H1 (cell line): ENCODE measurements around the gene IL10. TPM values are rescaled to one million over a fixed set of nuclear protein-coding genes. Genes with fewer than 3 reads are reported as not detected.

Experiments used
- CTCF ChIA-PET: fragments of 300-600 bp; sonication (Branson Sonifier 250); formaldehyde crosslinking; loops from one replicate; lab custom pipeline; 2021; ENCODE audit not compliant: partially characterized antibody; lab: Charles Lee
- POLR2A ChIA-PET: fragments of 300-600 bp; sonication (Branson Sonifier 250); formaldehyde crosslinking; loops from one replicate; lab custom pipeline; 2021; ENCODE audit warnings: inconsistent platforms; ENCODE audit not compliant: partially characterized antibody; lab: Charles Lee
- DNase-seq, 2 experiments: peaks; one replicate each; pipeline versions ENCODE4 v3.0.0 to v3.0.0-alpha.2; 2010 to 2022; ENCODE audit warnings: low spot score in 2 of 2, low read depth in 1 of 2, mixed read lengths in 1 of 2
- FAIRE-seq: peaks from 2 replicates; lab custom pipeline; 2011; peaks lifted over from hg19 to GRCh38; lab: Jason Lieb, UNC
- H2AFZ ChIP-seq: 2 replicates; pipeline ENCODE4 v1.8.1; 2012; ENCODE audit warnings: low read length, inconsistent platforms
- H2AK5ac ChIP-seq: 2 replicates; pipeline ENCODE4 v1.6.1; 2013; ENCODE audit warnings: low read depth, low read length
- H2BK120ac ChIP-seq: replicated peaks from 2 replicates; pipeline ENCODE3; 2013; ENCODE audit warnings: low read depth, low read length, inconsistent platforms
- H2BK12ac ChIP-seq: 2 replicates; pipeline ENCODE4 v1.6.1; 2013; ENCODE audit warnings: low read depth, low read length
- H2BK15ac ChIP-seq: 2 replicates; pipeline ENCODE4 v1.6.1; 2013; ENCODE audit warnings: low read length
- H2BK20ac ChIP-seq: 2 replicates; pipeline ENCODE4 v1.6.1; 2013; ENCODE audit warnings: low read length
- H2BK5ac ChIP-seq: 2 replicates; pipeline ENCODE4 v1.6.1; 2013; ENCODE audit warnings: low read depth, low read length
- H3K14ac ChIP-seq: 2 replicates; pipeline ENCODE4 v1.6.1; 2013; ENCODE audit warnings: inconsistent platforms; ENCODE audit not compliant: insufficient read length
- H3K18ac ChIP-seq: 2 replicates; pipeline ENCODE4 v1.6.1; 2013; ENCODE audit warnings: low read length; ENCODE audit errors: extremely low read depth
- H3K23ac ChIP-seq: 2 replicates; pipeline ENCODE4 v1.6.1; 2013; ENCODE audit warnings: inconsistent platforms; ENCODE audit not compliant: insufficient read length
- H3K23me2 ChIP-seq: 2 replicates; pipeline ENCODE4 v1.6.1; 2013; ENCODE audit warnings: low read depth, low read length
- H3K27ac ChIP-seq: 2 replicates; pipeline ENCODE4 v1.6.1; 2011; ENCODE audit warnings: low read depth, low read length, inconsistent platforms
- H3K27me3 ChIP-seq, 4 experiments: replicated peaks in 1 of 4; 1 replicate in 1 of 4; 2 replicates in 3 of 4; pipeline versions ENCODE4 v1.6.1 to v1.8.1; 2011 to 2013; ENCODE audit warnings: low read length in 3 of 4, mild to moderate bottlenecking in 3 of 4, inconsistent platforms in 2 of 4, mixed read lengths in 2 of 4, moderate library complexity in 1 of 4; ENCODE audit not compliant: control insufficient read depth in 3 of 4, insufficient read depth in 3 of 4; ENCODE audit errors: extremely low read depth in 1 of 4
- H3K36me3 ChIP-seq, 4 experiments: 2 replicates each; pipeline versions ENCODE4 v1.6.1 to v1.8.1; 2011 to 2013; ENCODE audit warnings: mild to moderate bottlenecking in 4 of 4, low read length in 3 of 4, moderate library complexity in 2 of 4, control low read depth in 1 of 4, inconsistent platforms in 1 of 4; ENCODE audit not compliant: insufficient read depth in 4 of 4, control insufficient read depth in 2 of 4
- H3K4ac ChIP-seq: replicated peaks from 2 replicates; pipeline ENCODE3; 2013; ENCODE audit warnings: low read length, low read depth, mixed read lengths, inconsistent platforms; ENCODE audit not compliant: insufficient read length
- H3K4me1 ChIP-seq, 4 experiments: replicated peaks in 1 of 4; 1 replicate in 1 of 4; 2 replicates in 3 of 4; pipeline versions ENCODE4 v1.6.1 to v1.8.1; 2011 to 2013; ENCODE audit warnings: low read length in 3 of 4, inconsistent platforms in 2 of 4, mixed read lengths in 1 of 4; ENCODE audit not compliant: insufficient read depth in 4 of 4, control insufficient read depth in 3 of 4
- H3K4me2 ChIP-seq, 2 experiments: 2 replicates each; pipeline versions ENCODE4 v1.6.1 to v1.8.1; 2011 to 2013; ENCODE audit warnings: low read depth in 2 of 2, low read length in 2 of 2, control low read depth in 1 of 2, inconsistent platforms in 1 of 2, mild to moderate bottlenecking in 1 of 2; ENCODE audit not compliant: insufficient read depth in 1 of 2
- H3K4me3 ChIP-seq, 4 experiments: fragments of 200-600, 300-600 bp in 1 of 4; sonication (generic), shearing (Covaris generic), sonication (Bioruptor Twin) in 1 of 4; 2 replicates each; pipeline versions ENCODE4 v1.5.1 to v1.8.1; 2011 to 2016; ENCODE audit warnings: low read length in 4 of 4, low read depth in 3 of 4, control low read depth in 2 of 4, inconsistent platforms in 2 of 4, mild to moderate bottlenecking in 2 of 4, mixed read lengths in 1 of 4, moderate library complexity in 1 of 4; ENCODE audit not compliant: insufficient read depth in 2 of 4; ENCODE audit errors: extremely low read depth in 1 of 4
- H3K56ac ChIP-seq: replicated peaks from 2 replicates; pipeline ENCODE3; 2013; ENCODE audit warnings: low read depth, mild to moderate bottlenecking, mixed read lengths, low read length, inconsistent platforms; ENCODE audit not compliant: insufficient read length
- H3K79me1 ChIP-seq: 2 replicates; pipeline ENCODE4 v1.6.1; 2013; ENCODE audit warnings: low read depth, low read length, control low read depth
- H3K79me2 ChIP-seq, 2 experiments: 2 replicates each; pipeline versions ENCODE4 v1.6.1 to v1.8.1; 2012 to 2013; ENCODE audit warnings: low read length in 2 of 2, mild to moderate bottlenecking in 2 of 2, inconsistent platforms in 1 of 2; ENCODE audit not compliant: insufficient read depth in 2 of 2, control insufficient read depth in 1 of 2
- H3K9ac ChIP-seq, 4 experiments: replicated peaks in 1 of 4; 1 replicate in 1 of 4; 2 replicates in 3 of 4; pipeline versions ENCODE4 v1.6.1 to v1.8.1; 2011 to 2013; ENCODE audit warnings: low read depth in 3 of 4, low read length in 3 of 4, control low read depth in 2 of 4, mild to moderate bottlenecking in 2 of 4, moderate library complexity in 2 of 4, inconsistent platforms in 1 of 4; ENCODE audit errors: extremely low read depth in 1 of 4
- H3K9me3 ChIP-seq, 2 experiments: 2 replicates each; pipeline versions ENCODE4 v1.6.1 to v1.8.1; 2012 to 2013; ENCODE audit warnings: mild to moderate bottlenecking in 2 of 2, moderate library complexity in 2 of 2, control low read depth in 1 of 2, inconsistent platforms in 1 of 2, low read depth in 1 of 2, low read length in 1 of 2, mixed read lengths in 1 of 2; ENCODE audit not compliant: insufficient read depth in 2 of 2
- H4K20me1 ChIP-seq, 2 experiments: replicated peaks in 1 of 2; 2 replicates each; pipeline versions ENCODE3 to v1.8.1; 2011 to 2013; ENCODE audit warnings: inconsistent platforms in 2 of 2, low read length in 2 of 2, mild to moderate bottlenecking in 1 of 2; ENCODE audit not compliant: insufficient read depth in 2 of 2, control insufficient read depth in 1 of 2
- H4K5ac ChIP-seq: 2 replicates; pipeline ENCODE4 v1.6.1; 2013; ENCODE audit warnings: low read length, low read depth, mixed read lengths, inconsistent platforms; ENCODE audit not compliant: insufficient read length
- H4K8ac ChIP-seq: 2 replicates; pipeline ENCODE4 v1.8.0; 2013; ENCODE audit warnings: mild to moderate bottlenecking, moderate library complexity, low read length, inconsistent platforms; ENCODE audit not compliant: insufficient read depth; ENCODE audit errors: extremely low read depth
- H4K91ac ChIP-seq: replicated peaks from 2 replicates; pipeline ENCODE3; 2013; ENCODE audit warnings: low read length, mixed read lengths, inconsistent platforms; ENCODE audit not compliant: insufficient read length
- KDM1A ChIP-seq: fragments of 200-600, 300-600 bp; sonication (generic); IDR thresholded peaks from 2 replicates; pipeline ENCODE4 v1.7.1; 2016; ENCODE audit warnings: mild to moderate bottlenecking, low read length, borderline replicate concordance
- MAFK ChIP-seq: IDR thresholded peaks from 2 replicates; pipeline ENCODE4 v1.6.1; 2012; ENCODE audit warnings: low read depth, mild to moderate bottlenecking, improper control_type of control experiment, low read length
- PHF8 ChIP-seq: fragments of 200-600 bp; sonication (generic); conservative IDR thresholded peaks from 2 replicates; pipeline ENCODE4 v1.7.1; 2012; ENCODE audit warnings: low read depth, mild to moderate bottlenecking, inconsistent platforms, low read length, moderate library complexity
- POLR2A ChIP-seq, 2 experiments: IDR thresholded peaks; 1 replicate in 1 of 2; 2 replicates in 1 of 2; pipeline ENCODE4 v1.6.1; 2011; ENCODE audit warnings: low read depth in 2 of 2, low read length in 2 of 2, mild to moderate bottlenecking in 2 of 2; ENCODE audit errors: control extremely low read depth in 1 of 2
- RBBP5 ChIP-seq: IDR thresholded peaks from 2 replicates; pipeline ENCODE4 v1.7.1; 2012; ENCODE audit warnings: low read depth, mild to moderate bottlenecking, inconsistent platforms, low read length, moderate library complexity, borderline replicate concordance
- SIN3A ChIP-seq, 2 experiments: IDR thresholded peaks in 1 of 2; conservative IDR thresholded peaks in 1 of 2; 2 replicates each; pipeline ENCODE4 v1.6.1; 2011 to 2012; ENCODE audit warnings: low read length in 2 of 2, improper control_type of control experiment in 1 of 2, low read depth in 1 of 2, mild to moderate bottlenecking in 1 of 2
- SP1 ChIP-seq: IDR thresholded peaks from 2 replicates; pipeline ENCODE4 v1.6.1; 2011; ENCODE audit warnings: low read depth, low read length
- SP2 ChIP-seq: IDR thresholded peaks from 2 replicates; pipeline ENCODE4 v1.6.1; 2012; ENCODE audit warnings: mild to moderate bottlenecking, low read length, inconsistent platforms
- WGBS, 2 experiments: shearing (Covaris generic) in 1 of 2; methylation state at CpG; one replicate each; pipeline versions ENCODE4 v1.1.6 to v1.1.7; 2013 to 2015; ENCODE audit warnings: low lambda C conversion rate in 2 of 2, mixed read lengths in 2 of 2, inconsistent platforms in 1 of 2, low coverage in 1 of 2, missing lambda C conversion rate in 1 of 2; ENCODE audit not compliant: insufficient replicate concordance in 2 of 2, insufficient coverage in 1 of 2, insufficient read length in 1 of 2; ENCODE audit errors: extremely low coverage in 1 of 2, missing lambda C conversion rate in 1 of 2; 5-methylcytosine and 5-hydroxymethylcytosine counted together
- polyA plus RNA-seq, 7 experiments: library from polyadenylated mRNA; depleted of rRNA in 3 of 7; stranded (reverse) in 5 of 7; unstranded in 2 of 7; fragments of >200 nt in 5 of 7; fragments of 200-250 nt in 2 of 7; gene quantifications; 1 replicate in 5 of 7; 2 replicates in 1 of 7; 4 replicates in 1 of 7; pipeline versions ENCODE4 v1.2.1 to v1.2.3, GENCODE V29; 2011 to 2013; ENCODE audit warnings: missing spikeins in 2 of 7, mixed read lengths in 2 of 7
- total RNA-seq: library from RNA; stranded (reverse); fragmentation: NEBNext Ultra II Directional; extraction: Animal tissue kit (Norgen Biotek cat#: 25700); gene quantifications from 2 replicates; pipeline ENCODE4 v1.2.1, GENCODE V29; 2021

The IL10 gene
- total and polyA plus RNA-seq, 2 of the 8 experiments (the other 6 are each of a cell fraction or from before 2014, with no cell fraction given): not detected

- H2BK20ac ChIP-seq: no peak overlapping the region
- H3K18ac ChIP-seq: no peak overlapping the region
- peaks cover 3% of the 10 kb centered on the region; the same call in 1 of the 2 replicates for H3K79me1 ChIP-seq
- H3K23me2 ChIP-seq: no peaks in the 10 kb centered on the region
- no peak overlapping the region for H4K91ac ChIP-seq
- no peak overlapping the region for H2AFZ ChIP-seq
- no peaks in the 10 kb centered on the region for H3K9me3 ChIP-seq
- H4K5ac ChIP-seq: no peak overlapping the region
- H3K14ac ChIP-seq: no peak overlapping the region
- no peak overlapping the region for H3K4me3 ChIP-seq
- 86% methylated on average over 8 of the region's 8 CpGs; no CpG with 5 or more reads in 1 of the 2 experiments for WGBS, 2 experiments
- FAIRE-seq (no peak), DNase-seq (no peak)
- no peak overlapping the region for H2BK5ac ChIP-seq
- H2BK12ac ChIP-seq: no peak overlapping the region
- no peak overlapping the region for H3K4me2 ChIP-seq
- peaks cover 12 to 22% of the 10 kb centered on the region in 2 experiments for H4K20me1 ChIP-seq
- no peak overlapping the region for H4K8ac ChIP-seq
- H3K4me1 ChIP-seq: peaks cover 6 to 10% (median 8%) of the 10 kb centered on the region in 4 experiments
- no peak overlapping the region for H3K56ac ChIP-seq
- H3K27me3 ChIP-seq: no peaks in the 10 kb centered on the region
- no peak overlapping the region for H2BK15ac ChIP-seq
- no peak overlapping the region for H2BK120ac ChIP-seq
- H3K9ac ChIP-seq: no peak overlapping the region; a peak in 1 of 7 replicates
- no peak overlapping the region for H3K4ac ChIP-seq
- CTCF ChIA-PET: interaction anchor here (0.6 to 6.3 kb wide), 16 partner anchors 9 to 186 kb away, joined by 3 to 77 read pairs (median 6); no protein-coding TSS in a partner anchor
- POLR2A ChIA-PET: no interaction called here
- H3K23ac ChIP-seq: no peak overlapping the region
- H2AK5ac ChIP-seq: no peak overlapping the region
- peaks cover 0 to 12% of the 10 kb centered on the region in 2 experiments; a peak in 1 of 4 replicates for H3K79me2 ChIP-seq
- no peak overlapping the region for H3K27ac ChIP-seq
- H3K36me3 ChIP-seq: peaks cover 3 to 17% (median 4%) of the 10 kb centered on the region in 4 experiments; a peak in 4 of 8 replicates
- TF ChIP-seq KDM1A (no peak), PHF8 (no peak), POLR2A (IDR thresholded peaks at IDR 0.05; ENCODE audit: control extremely low read depth in 1 of 2, low read depth in 2 of 2, low read length in 2 of 2) (no peak), MAFK (no peak), SP2 (no peak), SIN3A (conservative IDR thresholded peaks at IDR 0.05 in 1 of 2, IDR thresholded peaks at IDR 0.05 in 1 of 2; ENCODE audit: low read depth in 1 of 2, low read length in 2 of 2) (no peak), SP1 (no peak), RBBP5 (no peak)
These were observed 44.2 kb downstream of the IL10 start for GRCh38 chr1:206727981-206728696.
